Keratinocyte (primary cell): ENCODE results near the gene MIER2.

ENCODE experiments used
- CTCF ChIP-seq, 3 experiments: IDR thresholded peaks in 1 of 3; conservative IDR thresholded peaks in 1 of 3; optimal IDR thresholded peaks in 1 of 3; 2 replicates in 2 of 3; 3 replicates in 1 of 3; pipeline versions ENCODE3 to v1.5.1; 2011; ENCODE audit warnings: low read length in 3 of 3, mild to moderate bottlenecking in 3 of 3, moderate library complexity in 2 of 3, control low read depth in 1 of 3, inconsistent platforms in 1 of 3; ENCODE audit not compliant: insufficient read depth in 2 of 3; ENCODE audit errors: extremely low read depth in 1 of 3
- EZH2 ChIP-seq: IDR thresholded peaks from one replicate; pipeline ENCODE4 v1.6.1; 2012; ENCODE audit warnings: inconsistent platforms, mild to moderate bottlenecking, low read length, moderate library complexity

GRCh38 chr19:290372-291005 is 54.1 kb downstream of the MIER2 start:
- TF ChIP-seq CTCF (optimal IDR thresholded peaks at IDR 0.05 in 1 of 3, IDR thresholded peaks at IDR 0.05 in 1 of 3, conservative IDR thresholded peaks at IDR 0.05 in 1 of 3; ENCODE audit: extremely low read depth in 1 of 3, insufficient read depth in 2 of 3, low read length in 3 of 3): no peak
- TF ChIP-seq EZH2: no peak
